ENCODE measurements around the gene GFOD1.

Gene GFOD1

GRCh38 chr6:13425943-13426931 is 61.2 kb downstream of the GFOD1 start:
- Mint-ChIP-seq H3K4me1 (ENCODE audit: low read depth) (peaks cover 59% of the 10 kb centered on the region), H3K27me3 (no peaks in the 10 kb centered on the region), H3K9me3 (ENCODE audit: low read depth) (no peaks in the 10 kb centered on the region), H3K27ac (peak overlapping the region; percentile 97), H3K4me3 (no peak overlapping the region), H3K36me3 (no peaks in the 10 kb centered on the region)

- H3K9me3 Mint-ChIP-seq (ENCODE audit: low read depth), result no peaks in the 10 kb centered on the region
- H3K4me3 Mint-ChIP-seq, result no peak overlapping the region
- no peaks in the 10 kb centered on the region for H3K36me3 Mint-ChIP-seq
- no peaks in the 10 kb centered on the region for H3K27me3 Mint-ChIP-seq
- H3K27ac Mint-ChIP-seq, result peak overlapping the region; percentile 79
- peaks cover 58% of the 10 kb centered on the region for H3K4me1 Mint-ChIP-seq (ENCODE audit: low read depth)
These were observed 62.0 kb downstream of the GFOD1 start for GRCh38 chr6:13425270-13425873.

- peaks cover 60% of the 10 kb centered on the region for H3K4me1 Mint-ChIP-seq (ENCODE audit: low read depth)
- no peak overlapping the region for H3K4me3 Mint-ChIP-seq
- no peaks in the 10 kb centered on the region for H3K36me3 Mint-ChIP-seq
- H3K9me3 Mint-ChIP-seq (ENCODE audit: low read depth), result no peaks in the 10 kb centered on the region
- no peaks in the 10 kb centered on the region for H3K27me3 Mint-ChIP-seq
- no peak overlapping the region for H3K27ac Mint-ChIP-seq
These were observed 64.1 kb downstream of the GFOD1 start for GRCh38 chr6:13423252-13423651.

- Mint-ChIP-seq H3K27ac (no peak overlapping the region), H3K27me3 (no peaks in the 10 kb centered on the region), H3K9me3 (ENCODE audit: low read depth) (no peaks in the 10 kb centered on the region), H3K4me1 (ENCODE audit: low read depth) (peaks cover 55% of the 10 kb centered on the region), H3K36me3 (peaks cover 4% of the 10 kb centered on the region), H3K4me3 (no peak overlapping the region)
These were observed 64.6 kb downstream of the GFOD1 start for GRCh38 chr6:13422681-13423221.

GRCh38 chr6:13421425-13422059 is 65.9 kb downstream of the GFOD1 start:
- H3K4me1 Mint-ChIP-seq (ENCODE audit: low read depth), result peaks cover 42% of the 10 kb centered on the region
- H3K27ac Mint-ChIP-seq, result peak overlapping the region; percentile 18
- H3K36me3 Mint-ChIP-seq, result peaks cover 5% of the 10 kb centered on the region
- H3K27me3 Mint-ChIP-seq, result no peaks in the 10 kb centered on the region
- H3K9me3 Mint-ChIP-seq (ENCODE audit: low read depth), result no peaks in the 10 kb centered on the region
- H3K4me3 Mint-ChIP-seq, result no peak overlapping the region

- Mint-ChIP-seq H3K4me1 (ENCODE audit: low read depth) (peaks cover 31% of the 10 kb centered on the region), H3K36me3 (peaks cover 10% of the 10 kb centered on the region), H3K9me3 (ENCODE audit: low read depth) (peaks cover 3% of the 10 kb centered on the region), H3K4me3 (no peak overlapping the region), H3K27me3 (no peaks in the 10 kb centered on the region), H3K27ac (peak overlapping the region; percentile 13)
These were observed 67.1 kb downstream of the GFOD1 start for GRCh38 chr6:13420269-13420668.

- peaks cover 3% of the 10 kb centered on the region for H3K9me3 Mint-ChIP-seq (ENCODE audit: low read depth)
- H3K4me1 Mint-ChIP-seq (ENCODE audit: low read depth), result peaks cover 27% of the 10 kb centered on the region
- H3K27me3 Mint-ChIP-seq, result no peaks in the 10 kb centered on the region
- H3K36me3 Mint-ChIP-seq, result peaks cover 10% of the 10 kb centered on the region
- H3K4me3 Mint-ChIP-seq, result peak overlapping the region; percentile 52
- no peak overlapping the region for H3K27ac Mint-ChIP-seq
These were observed 67.8 kb downstream of the GFOD1 start for GRCh38 chr6:13419422-13420195.

- H3K27me3 Mint-ChIP-seq, result no peaks in the 10 kb centered on the region
- H3K36me3 Mint-ChIP-seq, result peaks cover 10% of the 10 kb centered on the region
- H3K9me3 Mint-ChIP-seq (ENCODE audit: low read depth), result peaks cover 3% of the 10 kb centered on the region
- H3K27ac Mint-ChIP-seq, result no peak overlapping the region
- no peak overlapping the region for H3K4me3 Mint-ChIP-seq
- peaks cover 27% of the 10 kb centered on the region for H3K4me1 Mint-ChIP-seq (ENCODE audit: low read depth)
These were observed 68.6 kb downstream of the GFOD1 start for GRCh38 chr6:13418844-13419243.

- Mint-ChIP-seq H3K4me3 (no peak overlapping the region), H3K36me3 (peaks cover 10% of the 10 kb centered on the region), H3K27me3 (no peaks in the 10 kb centered on the region), H3K9me3 (ENCODE audit: low read depth) (peaks cover 3% of the 10 kb centered on the region), H3K4me1 (ENCODE audit: low read depth) (peaks cover 27% of the 10 kb centered on the region), H3K27ac (no peak overlapping the region)
These were observed 69.4 kb downstream of the GFOD1 start for GRCh38 chr6:13417954-13418353.

GRCh38 chr6:13417431-13417830 is 70.0 kb downstream of the GFOD1 start:
- no peak overlapping the region for H3K4me3 Mint-ChIP-seq
- H3K9me3 Mint-ChIP-seq (ENCODE audit: low read depth), result peaks cover 3% of the 10 kb centered on the region
- H3K27me3 Mint-ChIP-seq, result no peaks in the 10 kb centered on the region
- H3K36me3 Mint-ChIP-seq, result peaks cover 10% of the 10 kb centered on the region
- peaks cover 25% of the 10 kb centered on the region for H3K4me1 Mint-ChIP-seq (ENCODE audit: low read depth)
- H3K27ac Mint-ChIP-seq, result no peak overlapping the region

GRCh38 chr6:13415283-13415682 is 72.1 kb downstream of the GFOD1 start:
- H3K4me1 Mint-ChIP-seq (ENCODE audit: low read depth), result peaks cover 17% of the 10 kb centered on the region
- H3K9me3 Mint-ChIP-seq (ENCODE audit: low read depth), result peaks cover 3% of the 10 kb centered on the region
- no peak overlapping the region for H3K4me3 Mint-ChIP-seq
- peaks cover 10% of the 10 kb centered on the region for H3K36me3 Mint-ChIP-seq
- H3K27me3 Mint-ChIP-seq, result no peaks in the 10 kb centered on the region
- H3K27ac Mint-ChIP-seq, result no peak overlapping the region

- Mint-ChIP-seq H3K9me3 (ENCODE audit: low read depth) (peaks cover 3% of the 10 kb centered on the region), H3K4me3 (no peak overlapping the region), H3K36me3 (peaks cover 10% of the 10 kb centered on the region), H3K4me1 (ENCODE audit: low read depth) (peaks cover 4% of the 10 kb centered on the region), H3K27me3 (no peaks in the 10 kb centered on the region), H3K27ac (no peak overlapping the region)
These were observed 73.4 kb downstream of the GFOD1 start for GRCh38 chr6:13413900-13414555.

- H3K27me3 Mint-ChIP-seq, result no peaks in the 10 kb centered on the region
- H3K4me1 Mint-ChIP-seq (ENCODE audit: low read depth), result no peaks in the 10 kb centered on the region
These were observed 73.9 kb downstream of the GFOD1 start for GRCh38 chr6:13413466-13413862.

More at GRCh38 chr6:13413466-13413862, 73.9 kb downstream of the GFOD1 start:
- no peak overlapping the region for H3K4me3 Mint-ChIP-seq
- peaks cover 10% of the 10 kb centered on the region for H3K36me3 Mint-ChIP-seq
- peaks cover 3% of the 10 kb centered on the region for H3K9me3 Mint-ChIP-seq (ENCODE audit: low read depth)
- H3K27ac Mint-ChIP-seq, result no peak overlapping the region

All from activated naive CD8-positive, alpha-beta T cell (primary cell).